Ovary (tissue), 3 donors: ENCODE results near the gene BHLHE41.

Experiments
- EP300 ChIP-seq: sonication (generic); formaldehyde crosslinking; IDR thresholded peaks from one replicate; pipeline ENCODE4 v1.6.1; 2017; ENCODE audit warnings: antibody characterized with exemption
- POLR2A ChIP-seq: fragments of 450-650 bp; IDR thresholded peaks from one replicate; pipeline ENCODE4 v1.6.1; 2017; ENCODE audit warnings: antibody characterized with exemption, mild to moderate bottlenecking, moderate library complexity
- TF ChIP-seq, protein P1 (sequence below), 3 donors: fragments of 450-650 bp in 2 of 3; fragments of 200-600 bp in 1 of 3; IDR thresholded peaks; one replicate each; pipeline versions ENCODE4 v1.5.1 to v1.8.0; 2016 to 2022; ENCODE audit warnings: antibody characterized with exemption in 3 of 3, mild to moderate bottlenecking in 1 of 3
- donor health status: DM: no; HTN: no; CAD: no.

DNA sequence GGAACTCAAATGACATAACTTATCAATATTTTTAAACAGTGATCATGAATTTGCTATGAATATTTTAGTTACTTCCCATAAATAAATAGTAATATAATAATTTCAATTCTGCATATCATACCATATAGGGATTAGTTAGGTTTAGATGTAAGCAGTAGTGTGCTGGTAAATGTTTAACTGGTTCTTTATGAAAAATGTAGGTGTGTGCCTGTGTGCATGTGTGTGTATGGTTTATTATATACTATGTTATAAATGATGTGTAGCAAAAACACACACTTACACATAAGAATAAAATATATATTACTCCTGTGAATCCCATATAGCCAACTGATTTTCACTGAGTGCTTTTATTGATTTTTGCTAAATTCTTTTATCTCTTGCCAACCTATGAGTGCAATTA, 14.0 kb upstream of the BHLHE41 start:
- TF ChIP-seq POLR2A (no peak), EP300 (no peak)
- TF ChIP-seq, protein P1, sequence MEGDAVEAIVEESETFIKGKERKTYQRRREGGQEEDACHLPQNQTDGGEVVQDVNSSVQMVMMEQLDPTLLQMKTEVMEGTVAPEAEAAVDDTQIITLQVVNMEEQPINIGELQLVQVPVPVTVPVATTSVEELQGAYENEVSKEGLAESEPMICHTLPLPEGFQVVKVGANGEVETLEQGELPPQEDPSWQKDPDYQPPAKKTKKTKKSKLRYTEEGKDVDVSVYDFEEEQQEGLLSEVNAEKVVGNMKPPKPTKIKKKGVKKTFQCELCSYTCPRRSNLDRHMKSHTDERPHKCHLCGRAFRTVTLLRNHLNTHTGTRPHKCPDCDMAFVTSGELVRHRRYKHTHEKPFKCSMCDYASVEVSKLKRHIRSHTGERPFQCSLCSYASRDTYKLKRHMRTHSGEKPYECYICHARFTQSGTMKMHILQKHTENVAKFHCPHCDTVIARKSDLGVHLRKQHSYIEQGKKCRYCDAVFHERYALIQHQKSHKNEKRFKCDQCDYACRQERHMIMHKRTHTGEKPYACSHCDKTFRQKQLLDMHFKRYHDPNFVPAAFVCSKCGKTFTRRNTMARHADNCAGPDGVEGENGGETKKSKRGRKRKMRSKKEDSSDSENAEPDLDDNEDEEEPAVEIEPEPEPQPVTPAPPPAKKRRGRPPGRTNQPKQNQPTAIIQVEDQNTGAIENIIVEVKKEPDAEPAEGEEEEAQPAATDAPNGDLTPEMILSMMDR (IDR thresholded peaks at IDR 0.05) = no peak
